B cell (primary cell): Measurements from ENCODE around the gene SLC35B2. TPM values are rescaled to one million over a fixed set of nuclear protein-coding genes. Genes with fewer than 3 reads are reported as not detected.

Source experiments
- ATAC-seq: fragments of 200-7000 bp; cut with Tn5 transposase; one replicate; pipeline ENCODE4 v1.10.0; 2021; ENCODE audit warnings: low read depth, mild to moderate bottlenecking, moderate number of reproducible peaks, moderate library complexity
- CTCF ChIA-PET: fragments of 350-600 bp; sonication (Branson Sonifier 250); formaldehyde crosslinking; loops from one replicate; lab custom pipeline; 2021; ENCODE audit warnings: antibody characterized with exemption, inconsistent platforms; lab: Charles Lee
- POLR2A ChIA-PET: fragments of 350-600 bp; sonication (Branson Sonifier 250); formaldehyde crosslinking; loops from one replicate; lab custom pipeline; 2021; ENCODE audit warnings: antibody characterized with exemption; lab: Charles Lee
- DNase-seq: peaks from one replicate; pipeline ENCODE4 v3.0.0; 2013
- H2AFZ ChIP-seq: 2 replicates; pipeline ENCODE4 v1.6.1; 2012; ENCODE audit warnings: mild to moderate bottlenecking, low read depth, low read length; ENCODE audit not compliant: insufficient read depth, poor library complexity, severe bottlenecking
- H3K27ac ChIP-seq, 2 donors: 1 replicate in 1 of 2; 2 replicates in 1 of 2; pipeline ENCODE4 v1.5.1; 2012 to 2013; ENCODE audit warnings: low read length in 2 of 2, mild to moderate bottlenecking in 2 of 2, moderate library complexity in 1 of 2
- H3K27me3 ChIP-seq, 4 experiments: fragments of 200-600 bp in 1 of 4; sonication (generic) in 1 of 4; replicated peaks in 1 of 4; 1 replicate in 2 of 4; 2 replicates in 2 of 4; pipeline versions ENCODE4 v1.6.1 to v1.7.0; 2013 to 2016; ENCODE audit warnings: low read length in 3 of 4, mild to moderate bottlenecking in 2 of 4, mixed read lengths in 1 of 4, moderate library complexity in 1 of 4; ENCODE audit not compliant: insufficient read depth in 4 of 4, control insufficient read depth in 3 of 4; ENCODE audit errors: control extremely low read depth in 1 of 4
- H3K36me3 ChIP-seq, 2 experiments: replicated peaks in 1 of 2; 1 replicate in 1 of 2; 2 replicates in 1 of 2; pipeline versions ENCODE4 v1.6.1 to v1.7.1; 2013; ENCODE audit warnings: low read length in 1 of 2; ENCODE audit not compliant: insufficient read depth in 2 of 2, control insufficient read depth in 1 of 2; ENCODE audit errors: control extremely low read depth in 1 of 2, extremely low read depth in 1 of 2
- H3K4me1 ChIP-seq, 2 donors: fragments of 200-600 bp in 1 of 2; sonication (generic) in 1 of 2; 1 replicate in 1 of 2; 2 replicates in 1 of 2; pipeline versions ENCODE4 v1.5.1 to v1.6.1; 2013 to 2017; ENCODE audit warnings: low read length in 2 of 2; ENCODE audit not compliant: control insufficient read depth in 2 of 2, insufficient read depth in 2 of 2
- H3K4me2 ChIP-seq: replicated peaks from 2 replicates; pipeline ENCODE3; 2012; ENCODE audit warnings: mild to moderate bottlenecking, low read depth, low read length; ENCODE audit not compliant: poor library complexity, severe bottlenecking
- H3K4me3 ChIP-seq, 5 experiments: fragments of 200-600 bp in 1 of 5; sonication (generic) in 1 of 5; 1 replicate in 3 of 5; 2 replicates in 2 of 5; pipeline versions ENCODE4 v1.5.1 to v1.7.0; 2011 to 2016; ENCODE audit warnings: low read length in 4 of 5, mild to moderate bottlenecking in 4 of 5, low read depth in 2 of 5, control low read depth in 1 of 5, moderate library complexity in 1 of 5; ENCODE audit not compliant: insufficient read depth in 1 of 5; ENCODE audit errors: control extremely low read depth in 1 of 5, extremely low read depth in 1 of 5
- H3K79me2 ChIP-seq: fragments of 200-600 bp; sonication (generic); one replicate; pipeline ENCODE4 v1.6.0; 2016; ENCODE audit warnings: low read length; ENCODE audit not compliant: control insufficient read depth, insufficient read depth
- H3K9ac ChIP-seq: fragments of 200-600 bp; sonication (generic); 2 replicates; pipeline ENCODE4 v1.6.1; 2017; ENCODE audit warnings: mild to moderate bottlenecking, low read length, moderate library complexity
- H3K9me3 ChIP-seq, 3 donors: one replicate each; pipeline versions ENCODE4 v1.6.1 to v1.7.1; 2013; ENCODE audit warnings: low read length in 2 of 3; ENCODE audit not compliant: control insufficient read depth in 2 of 3, insufficient read depth in 1 of 3; ENCODE audit errors: control extremely low read depth in 1 of 3
- H4K20me1 ChIP-seq: 2 replicates; pipeline ENCODE4 v1.6.0; 2012; ENCODE audit warnings: mild to moderate bottlenecking, low read length; ENCODE audit not compliant: insufficient read depth, control insufficient read depth, poor library complexity, severe bottlenecking
- H3K27ac Mint-ChIP-seq: one replicate; pipeline ENCODE4 v1.8.0; 2021; ENCODE audit warnings: mixed read lengths
- H3K27me3 Mint-ChIP-seq: one replicate; pipeline ENCODE4 v1.8.0; 2021; ENCODE audit warnings: mixed read lengths
- H3K4me1 Mint-ChIP-seq: one replicate; pipeline ENCODE4 v1.8.0; 2021; ENCODE audit warnings: mixed read lengths
- H3K4me3 Mint-ChIP-seq: one replicate; pipeline ENCODE4 v1.8.0; 2021; ENCODE audit warnings: mixed read lengths
- H3K9me3 Mint-ChIP-seq: one replicate; pipeline ENCODE4 v1.8.0; 2022; ENCODE audit warnings: mixed read lengths; ENCODE audit not compliant: insufficient read depth
- EZH2 ChIP-seq: IDR thresholded peaks from 2 replicates; pipeline ENCODE4 v1.6.1; 2012; ENCODE audit warnings: borderline replicate concordance, low read depth, mild to moderate bottlenecking, moderate library complexity, low read length; ENCODE audit not compliant: insufficient read depth, poor library complexity, severe bottlenecking
- WGBS: methylation state at CpG from one replicate; pipeline ENCODE4 v1.1.5; 2013; ENCODE audit warnings: missing lambda C conversion rate; ENCODE audit not compliant: insufficient coverage; 5-methylcytosine and 5-hydroxymethylcytosine counted together
- intact Hi-C: fragments of 100-400 bp; cut with micrococcal nuclease; formaldehyde crosslinking; loops from one replicate; pipeline ENCODE4 v1.10.0; 2022
- polyA plus RNA-seq: library from polyadenylated mRNA; depleted of rRNA; stranded (reverse); fragments of >200 nt; gene quantifications from 2 replicates; pipeline ENCODE4 v1.2.3, GENCODE V29; 2012
- total RNA-seq, 2 donors: library from RNA; stranded (reverse); fragments of 120-200 nt in 1 of 2; gene quantifications; 1 replicate in 1 of 2; 2 replicates in 1 of 2; pipeline versions ENCODE4 v1.2.3 to v1.2.4, GENCODE V29; 2013 to 2022
- TF ChIP-seq, protein P1 (sequence below): fragments of 200-600 bp; IDR thresholded peaks from one replicate; pipeline ENCODE4 v1.8.0; 2022; ENCODE audit warnings: antibody characterized with exemption, mild to moderate bottlenecking

Gene SLC35B2
- total and polyA plus RNA-seq, 2 donors (not counting 1 experiment from before 2014, with no cell fraction given): 30.0 to 35.2 TPM

DNA sequence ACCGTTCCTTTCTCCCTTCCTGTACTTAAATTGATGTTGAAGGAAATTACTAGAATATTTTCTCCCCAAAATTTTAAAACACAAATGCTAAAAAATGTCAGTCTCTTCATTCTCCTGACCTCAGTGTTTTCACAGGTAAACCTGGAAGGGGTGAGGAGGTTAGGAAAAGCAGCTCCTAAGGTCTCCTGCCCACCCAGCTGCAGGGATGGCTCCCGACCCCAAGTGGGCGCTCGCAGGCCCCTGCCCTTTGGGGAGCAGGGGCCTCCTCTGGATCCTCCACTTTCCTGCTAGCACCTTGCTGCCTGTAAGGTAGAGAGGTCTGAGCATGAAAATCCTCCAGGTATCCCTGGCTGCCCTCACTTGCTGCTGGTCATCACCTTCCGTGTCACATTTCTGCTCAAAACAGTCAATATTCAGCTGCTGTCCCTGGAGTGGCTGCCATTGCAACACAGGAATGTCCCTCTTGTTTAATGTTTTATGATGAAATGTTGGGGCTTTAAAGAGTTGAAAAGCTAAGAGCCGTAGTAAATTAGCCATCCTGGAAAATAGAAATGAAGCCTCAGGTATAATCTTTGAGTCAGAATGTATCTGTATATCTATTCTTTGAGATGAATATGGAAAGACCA, 21.3 kb downstream of the SLC35B2 start:
- H3K27me3 ChIP-seq: no peaks in the 10 kb centered on the region
- 100% methylated on average over 5 of the region's 6 CpGs for WGBS
- no peak overlapping the region for H2AFZ ChIP-seq
- H3K4me2 ChIP-seq: no peak overlapping the region
- ChIA-PET POLR2A (interaction anchor here (0.5 to 1.2 kb wide), 5 partner anchors 11 to 1717 kb away, joined by 3 to 6 read pairs (median 4); partner anchors contain the start of gene HSP90AB1), CTCF (interaction anchor here (0.6 to 4.5 kb wide), 11 partner anchors 9 to 1686 kb away, joined by 3 to 37 read pairs (median 5); partner anchors contain the start of genes AARS2, HSP90AB1 and SLC29A1)
- no peak overlapping the region for H3K27ac Mint-ChIP-seq
- H3K27me3 Mint-ChIP-seq: no peaks in the 10 kb centered on the region
- no peaks in the 10 kb centered on the region for H3K79me2 ChIP-seq
- intact Hi-C loops: no loop called here
- peaks cover 6 to 14% of the 10 kb centered on the region in 2 donors for H3K4me1 ChIP-seq
- no peaks in the 10 kb centered on the region for H3K9me3 ChIP-seq
- TF ChIP-seq EZH2: no peak
- TF ChIP-seq, protein P1, sequence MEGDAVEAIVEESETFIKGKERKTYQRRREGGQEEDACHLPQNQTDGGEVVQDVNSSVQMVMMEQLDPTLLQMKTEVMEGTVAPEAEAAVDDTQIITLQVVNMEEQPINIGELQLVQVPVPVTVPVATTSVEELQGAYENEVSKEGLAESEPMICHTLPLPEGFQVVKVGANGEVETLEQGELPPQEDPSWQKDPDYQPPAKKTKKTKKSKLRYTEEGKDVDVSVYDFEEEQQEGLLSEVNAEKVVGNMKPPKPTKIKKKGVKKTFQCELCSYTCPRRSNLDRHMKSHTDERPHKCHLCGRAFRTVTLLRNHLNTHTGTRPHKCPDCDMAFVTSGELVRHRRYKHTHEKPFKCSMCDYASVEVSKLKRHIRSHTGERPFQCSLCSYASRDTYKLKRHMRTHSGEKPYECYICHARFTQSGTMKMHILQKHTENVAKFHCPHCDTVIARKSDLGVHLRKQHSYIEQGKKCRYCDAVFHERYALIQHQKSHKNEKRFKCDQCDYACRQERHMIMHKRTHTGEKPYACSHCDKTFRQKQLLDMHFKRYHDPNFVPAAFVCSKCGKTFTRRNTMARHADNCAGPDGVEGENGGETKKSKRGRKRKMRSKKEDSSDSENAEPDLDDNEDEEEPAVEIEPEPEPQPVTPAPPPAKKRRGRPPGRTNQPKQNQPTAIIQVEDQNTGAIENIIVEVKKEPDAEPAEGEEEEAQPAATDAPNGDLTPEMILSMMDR: no peak
- H3K27ac ChIP-seq: no peak overlapping the region
- H3K9ac ChIP-seq: no peak overlapping the region
- H3K4me3 Mint-ChIP-seq: no peak overlapping the region
- no peak overlapping the region for H3K4me3 ChIP-seq
- no peaks in the 10 kb centered on the region for H4K20me1 ChIP-seq
- peaks cover 15% of the 10 kb centered on the region for H3K4me1 Mint-ChIP-seq
- H3K9me3 Mint-ChIP-seq: no peaks in the 10 kb centered on the region
- ATAC-seq (no peak), DNase-seq (no peak)
- no peaks in the 10 kb centered on the region for H3K36me3 ChIP-seq

DNA sequence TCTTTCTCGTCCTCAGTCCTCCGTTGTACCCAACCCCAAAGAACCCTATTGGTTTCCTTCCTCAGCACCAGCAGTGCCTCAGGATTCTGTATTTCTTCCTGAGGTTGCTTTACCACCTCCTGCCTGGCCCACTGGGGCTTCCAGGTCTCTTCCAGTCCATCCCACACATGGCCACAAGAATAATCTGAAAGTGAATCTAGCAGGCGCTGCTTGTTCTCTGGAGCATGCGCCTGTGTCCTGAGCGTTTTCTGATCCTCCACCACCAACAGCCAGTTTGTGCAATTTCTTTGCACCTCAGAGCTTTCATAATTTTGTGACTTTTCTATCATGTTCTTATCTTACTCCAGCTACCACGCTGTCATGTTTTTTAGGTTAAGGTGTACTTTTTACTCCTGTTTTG, 22.1 kb downstream of the SLC35B2 start:
- DNase-seq (no peak), ATAC-seq (no peak)
- intact Hi-C loops: no loop called here
- Mint-ChIP-seq H3K4me3 (no peak overlapping the region), H3K9me3 (no peaks in the 10 kb centered on the region), H3K27ac (no peak overlapping the region), H3K4me1 (peaks cover 15% of the 10 kb centered on the region), H3K27me3 (no peaks in the 10 kb centered on the region)
- Histone ChIP-seq H3K4me1 (peaks cover 6 to 14% of the 10 kb centered on the region in 2 donors), H3K27me3 (no peaks in the 10 kb centered on the region), H4K20me1 (no peaks in the 10 kb centered on the region), H3K79me2 (no peaks in the 10 kb centered on the region), H3K9me3 (no peaks in the 10 kb centered on the region), H3K36me3 (no peaks in the 10 kb centered on the region), H3K4me3 (no peak overlapping the region), H3K9ac (no peak overlapping the region), H3K4me2 (no peak overlapping the region), H2AFZ (no peak overlapping the region), H3K27ac (no peak overlapping the region)
- ChIA-PET POLR2A (interaction anchor here (0.6 to 1.2 kb wide), 3 partner anchors 12 to 1716 kb away, joined by 3 to 4 read pairs (median 4); partner anchors contain the start of gene HSP90AB1), CTCF (interaction anchor here (0.7 to 4.5 kb wide), 10 partner anchors 8 to 137 kb away, joined by 3 to 37 read pairs (median 8); partner anchors contain the start of genes HSP90AB1 and SLC29A1)
- WGBS: 80% methylated on average over 5 of the region's 6 CpGs
- no peak for TF ChIP-seq EZH2
- TF ChIP-seq, protein P1: no peak
